Lung (tissue), 12 donors: Measurements from ENCODE around the gene ADGRG6. TPM values are rescaled to one million over a fixed set of nuclear protein-coding genes. Genes with fewer than 3 reads are reported as not detected.

ENCODE experiments used
- ATAC-seq: fragments of 200-7000 bp; cut with Tn5 transposase; one replicate; pipeline ENCODE4 v1.9.1; 2020; ENCODE audit warnings: moderate number of reproducible peaks; ENCODE audit not compliant: insufficient read depth, low FRiP score
- DNase-seq, 3 donors: peaks; one replicate each; pipeline ENCODE4 v3.0.0-alpha.2; 2013 to 2017
- H3K27ac ChIP-seq, 2 donors: one replicate each; pipeline ENCODE4 v1.5.1; 2013; ENCODE audit warnings: mild to moderate bottlenecking in 2 of 2, moderate library complexity in 2 of 2, control low read depth in 1 of 2, inconsistent platforms in 1 of 2, low read depth in 1 of 2, low read length in 1 of 2
- H3K27me3 ChIP-seq, 3 donors: one replicate each; pipeline ENCODE4 v1.5.1; 2013; ENCODE audit warnings: low read length in 2 of 3; ENCODE audit not compliant: control insufficient read depth in 3 of 3, insufficient read depth in 3 of 3
- H3K36me3 ChIP-seq, 4 donors: one replicate each; pipeline ENCODE4 v1.5.1; 2013; ENCODE audit warnings: low read length in 4 of 4, mild to moderate bottlenecking in 1 of 4, moderate library complexity in 1 of 4; ENCODE audit not compliant: control insufficient read depth in 4 of 4, insufficient read depth in 4 of 4
- H3K4me1 ChIP-seq, 5 donors: one replicate each; pipeline ENCODE4 v1.5.1; 2013; ENCODE audit warnings: low read length in 5 of 5, mild to moderate bottlenecking in 2 of 5, moderate library complexity in 1 of 5; ENCODE audit not compliant: control insufficient read depth in 5 of 5, insufficient read depth in 5 of 5
- H3K4me3 ChIP-seq: one replicate; pipeline ENCODE4 v1.5.1; 2013; ENCODE audit warnings: mild to moderate bottlenecking, control low read depth, moderate library complexity
- H3K9ac ChIP-seq, 2 donors: one replicate each; pipeline ENCODE4 v1.5.1; 2013; ENCODE audit warnings: low read length in 2 of 2, control low read depth in 1 of 2; ENCODE audit not compliant: insufficient read depth in 1 of 2
- H3K9me3 ChIP-seq, 4 donors: one replicate each; pipeline ENCODE4 v1.5.1; 2013; ENCODE audit warnings: low read length in 3 of 4, mild to moderate bottlenecking in 1 of 4, moderate library complexity in 1 of 4; ENCODE audit not compliant: control insufficient read depth in 4 of 4, insufficient read depth in 3 of 4
- WGBS, 2 donors: extraction: QIAGEN DNeasy Blood & Tissue Kit; methylation state at CpG; one replicate each; pipeline ENCODE4 v1.1.7; 2013; 5-methylcytosine and 5-hydroxymethylcytosine counted together
- polyA plus RNA-seq, 2 donors: library from polyadenylated mRNA; stranded (reverse); fragments of 200-250 nt; gene quantifications; one replicate each; pipeline ENCODE4 v1.2.1, GENCODE V29; 2013
- total RNA-seq, 2 donors: library from RNA; depleted of rRNA in 1 of 2; stranded (reverse); fragments of >200 nt in 1 of 2; gene quantifications; one replicate each; pipeline ENCODE4 v1.2.1, GENCODE V29; 2014 to 2021
- TF ChIP-seq, protein P1 (sequence below): IDR thresholded peaks from 2 replicates; pipeline ENCODE4 v1.5.1; 2012; ENCODE audit warnings: mild to moderate bottlenecking; ENCODE audit errors: control extremely low read depth, extremely low read depth
- donor health status: control.
- donor health status: control.
- donor health status: Bipolar disorder and iron deficiency.
- donor health status: healthy.
- donor health status: DM: yes; HTN: yes; CAD: no.

The ADGRG6 gene
- total and polyA plus RNA-seq, 4 donors, result 6.4 to 177 (median 12.9) TPM

DNA sequence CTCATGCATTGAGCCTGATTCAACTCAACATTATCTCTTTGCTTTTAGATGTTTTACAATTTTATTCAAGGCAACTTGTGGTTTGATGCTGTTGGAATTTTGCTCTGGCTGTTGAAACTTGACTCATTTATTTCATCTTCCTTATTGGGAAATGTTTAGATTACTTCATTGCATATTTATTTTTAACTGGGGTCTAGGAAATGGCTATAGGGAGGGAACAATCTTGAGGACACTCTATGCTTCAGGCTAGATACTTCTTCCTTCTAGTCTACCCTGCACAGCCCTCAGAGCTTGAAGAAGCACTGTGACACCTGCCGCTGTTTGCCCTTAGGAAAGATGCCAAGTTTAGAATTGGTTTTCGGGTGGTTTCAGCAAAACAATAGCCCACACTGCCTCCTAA is 183.4 kb downstream of the ADGRG6 start:
- Histone ChIP-seq H3K27ac (no peak overlapping the region), H3K27me3 (no peaks in the 10 kb centered on the region), H3K36me3 (no peaks in the 10 kb centered on the region), H3K9ac (no peak overlapping the region), H3K4me3 (no peak overlapping the region), H3K4me1 (no peaks in the 10 kb centered on the region), H3K9me3 (peaks cover 0 to 3% (median 0%) of the 10 kb centered on the region in 4 donors)
- WGBS, 2 donors, result 64 to 79% methylated on average over 2 of the region's 2 CpGs
- DNase-seq (no peak), ATAC-seq (no peak)
- TF ChIP-seq, protein P1, sequence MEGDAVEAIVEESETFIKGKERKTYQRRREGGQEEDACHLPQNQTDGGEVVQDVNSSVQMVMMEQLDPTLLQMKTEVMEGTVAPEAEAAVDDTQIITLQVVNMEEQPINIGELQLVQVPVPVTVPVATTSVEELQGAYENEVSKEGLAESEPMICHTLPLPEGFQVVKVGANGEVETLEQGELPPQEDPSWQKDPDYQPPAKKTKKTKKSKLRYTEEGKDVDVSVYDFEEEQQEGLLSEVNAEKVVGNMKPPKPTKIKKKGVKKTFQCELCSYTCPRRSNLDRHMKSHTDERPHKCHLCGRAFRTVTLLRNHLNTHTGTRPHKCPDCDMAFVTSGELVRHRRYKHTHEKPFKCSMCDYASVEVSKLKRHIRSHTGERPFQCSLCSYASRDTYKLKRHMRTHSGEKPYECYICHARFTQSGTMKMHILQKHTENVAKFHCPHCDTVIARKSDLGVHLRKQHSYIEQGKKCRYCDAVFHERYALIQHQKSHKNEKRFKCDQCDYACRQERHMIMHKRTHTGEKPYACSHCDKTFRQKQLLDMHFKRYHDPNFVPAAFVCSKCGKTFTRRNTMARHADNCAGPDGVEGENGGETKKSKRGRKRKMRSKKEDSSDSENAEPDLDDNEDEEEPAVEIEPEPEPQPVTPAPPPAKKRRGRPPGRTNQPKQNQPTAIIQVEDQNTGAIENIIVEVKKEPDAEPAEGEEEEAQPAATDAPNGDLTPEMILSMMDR, result no peak

DNA sequence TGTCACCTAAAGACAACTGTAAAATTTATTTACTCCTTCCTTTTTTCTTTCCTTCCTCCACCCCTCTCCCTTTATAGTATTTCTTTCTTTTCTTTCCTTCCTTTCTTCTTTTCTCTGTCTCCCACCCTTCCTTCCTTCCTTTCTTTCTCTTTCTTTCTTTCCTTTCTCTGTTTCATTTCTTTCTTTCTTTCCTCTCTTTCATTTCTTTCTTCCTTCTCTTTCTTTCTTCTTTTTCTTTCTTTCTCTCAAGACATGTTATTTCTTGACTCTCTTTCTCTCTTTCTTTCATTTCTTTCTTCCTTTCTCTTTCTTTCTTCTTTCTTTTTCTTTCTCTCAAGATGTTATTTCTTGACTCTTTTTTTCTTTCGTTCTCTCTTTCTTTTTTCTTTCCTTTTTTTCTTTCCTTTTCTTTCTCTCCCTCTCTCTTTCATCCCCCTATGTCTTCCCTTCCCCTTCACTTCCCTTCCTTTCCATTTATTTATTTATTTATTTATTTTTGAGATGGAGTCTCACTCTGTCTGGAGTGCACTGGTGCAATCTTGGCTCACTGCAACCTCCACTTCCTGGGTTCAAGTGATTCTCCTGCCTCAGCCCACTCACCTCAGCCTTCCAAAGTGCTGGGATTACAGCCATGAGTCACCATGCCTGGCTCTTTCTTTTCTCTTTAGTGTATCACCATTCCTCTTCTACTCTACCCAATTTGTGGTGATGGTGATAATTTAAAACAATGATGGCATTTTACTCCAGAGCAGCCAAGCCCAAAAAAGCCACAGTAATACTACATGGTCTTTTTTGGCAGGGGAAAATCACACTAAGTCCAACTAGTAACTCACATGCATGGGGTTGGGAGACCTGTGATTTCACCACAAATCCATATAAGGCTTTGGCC is 188.2 kb downstream of the ADGRG6 start:
- WGBS, 2 donors, result 86 to 92% methylated on average over 1 of the region's 1 CpG
- Histone ChIP-seq H3K27ac (no peak overlapping the region), H3K9me3 (peaks cover 0 to 3% (median 1%) of the 10 kb centered on the region in 4 donors), H3K4me1 (no peaks in the 10 kb centered on the region), H3K36me3 (no peaks in the 10 kb centered on the region), H3K4me3 (no peak overlapping the region), H3K9ac (no peak overlapping the region), H3K27me3 (no peaks in the 10 kb centered on the region)
- DNase-seq, result no peak
- ATAC-seq, result no peak
- TF ChIP-seq, protein P1, result no peak

Other genes with a start within 250 kb of the ADGRG6 start
- gene GJE1, start 169.1 kb upstream of the ADGRG6 start, total RNA-seq, result not detected
- not detected for gene GJE1, start 169.1 kb upstream of the ADGRG6 start, polyA plus RNA-seq
- under 1 TPM; 0.18 to 0.23 TPM for gene NMBR, start 154.9 kb upstream of the ADGRG6 start, total RNA-seq
- under 1 TPM in 1 of 2 donors, not detected in 1; 0.05 TPM for gene NMBR, start 154.9 kb upstream of the ADGRG6 start, polyA plus RNA-seq
- 10 to 100 TPM; 27.3 to 61.9 TPM for gene VTA1, start 154.7 kb upstream of the ADGRG6 start, total RNA-seq
- gene VTA1, start 154.7 kb upstream of the ADGRG6 start, polyA plus RNA-seq, result 10 to 100 TPM; 15.2 to 31.3 TPM